ENCODE data around the gene CACNA2D2.

- TF ChIP-seq CTCF (IDR thresholded peaks at IDR 0.05) (no peak), POLR2A (IDR thresholded peaks at IDR 0.05) (no peak), EP300 (IDR thresholded peaks at IDR 0.05) (no peak)
Measured at GRCh38 chr3:50356553-50356952, 146.9 kb downstream of the CACNA2D2 start.
